Activated CD8-positive, alpha-beta memory T cell treated with anti-CD3 and anti-CD28 coated beads, Interleukin-2, amount 50 U/mL, for 48 hours (primary cell): Measurements from ENCODE around the gene AGBL1.
"Not testable (repeated sequence)": the region's sequence is repeated elsewhere in the genome, so short reads cannot be mapped to it uniquely, and the experiment has no call there.

Source experiments
- DNase-seq: peaks from one replicate; pipeline ENCODE4 v3.0.0-alpha.2; 2020

The AGBL1 gene

DNA sequence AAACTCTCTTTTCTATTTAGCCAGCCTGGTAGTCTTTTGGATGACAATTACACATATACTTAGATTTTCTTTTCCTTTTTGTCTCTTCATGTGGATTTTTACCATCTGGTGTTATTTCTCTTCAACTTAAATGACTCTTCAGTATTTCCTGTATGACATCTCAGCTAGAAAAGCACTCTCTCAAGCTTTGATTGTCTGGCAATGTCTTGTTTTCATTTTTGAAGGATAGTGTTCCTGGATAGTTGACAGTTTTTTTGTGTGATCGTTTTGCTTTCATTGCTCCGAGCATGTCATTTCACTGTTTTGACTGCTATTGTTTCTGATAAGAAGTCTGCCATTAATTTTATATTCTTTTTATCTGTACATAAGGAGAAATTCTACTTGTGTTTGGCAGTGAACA, 766.4 kb downstream of the AGBL1 start:
- no peak for DNase-seq

DNA sequence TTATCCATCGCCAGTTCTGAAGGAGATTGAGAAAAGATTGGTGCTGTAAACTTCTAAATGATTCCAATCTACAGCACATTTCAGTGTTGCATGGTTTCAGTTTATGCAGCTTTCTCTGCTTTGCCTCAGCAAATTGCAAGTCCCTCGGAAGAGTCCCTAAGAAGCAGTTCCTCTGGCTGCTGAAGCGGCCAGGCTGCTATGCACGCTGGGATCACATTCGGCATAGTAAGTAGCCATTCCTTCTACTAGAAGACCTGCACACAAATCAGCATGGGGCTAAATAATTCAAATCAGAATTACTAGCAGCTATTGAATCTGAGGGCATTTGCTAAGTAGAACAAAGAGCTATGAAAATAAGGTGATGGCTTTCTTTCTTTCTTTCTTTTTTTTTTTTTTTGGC, 769.5 kb downstream of the AGBL1 start:
- DNase-seq, result no peak

DNA sequence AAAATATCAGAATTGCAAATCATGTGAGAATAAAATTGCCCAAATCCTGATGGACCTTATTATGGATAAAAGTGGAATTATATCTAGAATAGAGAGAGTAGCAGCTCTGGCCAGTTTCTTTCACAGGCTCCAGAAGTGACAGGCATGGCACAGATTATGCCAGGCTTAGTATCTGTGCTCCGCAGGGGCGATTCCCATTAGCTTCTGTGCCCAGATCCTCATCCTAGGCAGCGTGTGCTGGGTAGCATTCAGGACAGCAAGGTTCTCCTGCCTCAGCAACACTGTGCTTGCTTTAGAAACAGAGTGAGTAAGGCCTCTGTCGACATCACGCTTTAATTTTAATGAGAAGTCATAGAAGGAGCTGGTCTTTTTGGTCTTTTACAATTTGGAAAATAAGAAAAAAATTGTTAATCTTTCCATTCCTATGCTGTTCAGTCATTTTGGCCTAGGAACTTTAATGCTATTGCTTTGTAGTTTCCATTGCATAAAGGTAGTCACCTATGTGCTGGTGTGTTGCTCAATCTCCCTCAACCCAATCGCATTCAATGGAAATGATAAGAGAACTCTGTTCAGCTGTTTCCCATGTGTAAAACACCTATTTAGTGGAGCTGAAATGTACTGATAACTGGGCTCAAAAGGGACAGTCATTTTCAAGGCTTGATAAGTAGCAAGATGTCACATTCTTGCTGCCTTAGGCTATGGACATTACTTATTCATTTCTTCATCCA, 770.1 kb downstream of the AGBL1 start:
- DNase-seq, result no peak

DNA sequence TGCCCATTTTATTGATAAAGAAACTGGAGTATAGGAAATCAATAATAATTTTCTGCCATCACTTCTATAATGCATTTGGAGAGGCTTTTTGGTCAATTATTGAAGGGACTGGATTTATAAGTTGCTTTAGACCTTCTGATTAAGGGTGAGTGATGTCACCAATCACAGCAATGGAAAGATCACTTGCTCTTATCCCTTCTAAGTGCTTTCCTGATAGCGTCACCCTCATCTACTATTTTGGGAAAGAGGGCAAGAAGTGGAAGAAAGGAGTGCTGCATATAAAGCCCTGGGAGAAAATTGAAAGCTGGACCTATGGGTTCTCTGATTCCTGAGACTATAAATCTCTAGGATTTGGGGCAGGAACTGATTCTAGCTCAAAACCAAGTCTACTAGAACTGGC, 771.3 kb downstream of the AGBL1 start:
- DNase-seq, result no peak

DNA sequence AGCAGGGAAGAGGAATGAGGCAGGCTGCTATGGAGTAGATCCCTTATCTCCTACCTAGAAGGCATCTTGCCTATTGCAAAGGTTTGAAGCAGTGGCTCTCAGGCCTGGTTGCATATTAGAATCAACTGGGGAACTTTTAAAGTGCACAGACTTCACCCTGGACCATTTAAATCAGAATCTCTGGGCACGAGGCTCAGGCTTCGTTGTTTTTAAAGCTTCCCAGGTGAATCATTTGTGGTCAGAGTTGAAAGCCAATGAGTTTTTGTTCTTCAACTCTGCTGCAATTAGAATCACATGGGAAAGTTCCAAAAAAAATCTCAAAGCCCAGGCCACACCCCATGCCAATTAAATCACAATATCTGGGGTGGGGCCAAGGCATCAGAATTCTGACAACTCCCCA, 773.1 kb downstream of the AGBL1 start:
- DNase-seq, result no peak

DNA sequence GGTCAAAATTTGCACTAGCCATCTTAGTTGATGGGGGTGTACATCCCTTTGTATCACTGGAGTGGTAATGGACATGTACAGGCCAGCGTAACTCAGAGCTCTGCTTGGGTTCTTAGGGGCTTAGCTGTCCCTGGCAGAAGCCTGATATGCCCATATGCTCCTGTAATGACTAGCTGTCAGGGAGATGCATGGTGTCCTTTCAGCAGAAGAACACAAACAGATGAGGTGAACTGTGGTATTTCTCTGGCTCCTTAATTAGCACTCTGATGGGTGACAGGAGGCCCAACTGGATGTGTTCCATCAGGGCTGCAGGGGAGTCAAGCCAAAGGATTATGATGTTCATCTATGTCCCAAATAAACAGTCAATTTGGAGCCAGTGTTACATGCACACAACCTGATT, 774.5 kb downstream of the AGBL1 start:
- no peak for DNase-seq

DNA sequence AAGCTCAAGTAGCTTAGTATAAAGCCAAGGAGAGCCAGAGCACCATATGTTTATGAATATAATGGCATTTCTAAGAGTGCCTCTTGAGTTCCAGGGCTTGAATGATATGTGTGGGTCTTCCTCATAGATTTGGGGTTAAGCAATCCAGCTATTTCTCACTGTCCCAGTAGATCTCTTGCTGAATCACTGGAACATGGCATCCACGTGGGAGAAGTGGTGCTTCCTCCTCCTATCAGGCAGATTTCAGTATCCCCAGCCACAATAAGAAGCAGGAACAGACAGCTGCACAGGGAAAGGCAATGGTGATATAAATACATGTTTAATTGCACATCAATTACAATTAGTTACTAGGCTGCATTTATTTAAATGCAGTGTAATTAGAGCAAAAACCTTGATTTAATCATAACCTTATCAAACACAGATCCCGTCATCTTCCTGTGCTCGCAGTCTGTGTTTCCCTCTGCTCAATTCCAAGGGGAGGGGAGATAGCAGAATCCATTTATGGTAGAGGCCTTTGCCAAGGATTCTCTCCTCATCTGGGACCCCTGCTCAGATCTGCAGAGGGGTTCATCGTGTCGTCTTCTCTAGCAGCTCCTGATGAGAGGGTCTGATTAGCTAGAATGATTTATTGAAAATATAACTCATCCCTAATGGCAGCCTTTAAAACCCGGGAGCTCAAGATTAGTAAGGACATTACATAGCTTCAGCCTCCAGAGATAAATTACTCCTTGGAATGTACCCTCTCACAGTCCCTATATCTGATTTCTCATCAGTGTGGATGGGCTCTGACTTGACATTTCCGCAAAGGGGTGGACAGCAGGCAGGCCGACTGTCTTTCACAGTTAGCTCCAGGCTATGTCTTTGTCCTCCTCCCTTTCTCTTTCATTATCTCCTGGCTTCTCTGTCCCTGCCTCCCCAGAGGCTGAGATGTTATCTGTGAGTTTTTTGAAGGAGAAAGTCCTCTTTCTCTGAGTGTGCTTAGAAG, 775.9 kb downstream of the AGBL1 start:
- no peak for DNase-seq

DNA sequence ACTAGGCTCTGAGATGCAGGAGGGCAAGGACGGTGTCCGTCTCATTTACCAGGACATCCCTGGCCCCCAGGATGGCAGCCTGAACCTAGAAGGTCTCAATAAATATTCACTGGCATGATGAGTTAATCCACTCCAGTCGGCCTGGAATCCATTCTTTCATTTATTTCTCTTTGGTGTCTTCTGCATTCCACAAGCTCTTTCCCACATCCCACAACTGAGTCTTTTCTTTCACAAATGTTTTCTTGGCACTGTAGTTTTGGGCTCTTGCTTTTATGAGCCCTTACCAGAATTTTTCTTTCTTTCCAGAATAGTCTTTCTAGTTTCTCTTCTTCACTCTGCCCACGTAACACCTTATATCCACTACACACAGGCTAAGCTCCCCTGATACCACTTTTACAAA, 778.0 kb downstream of the AGBL1 start:
- DNase-seq, result no peak

DNA sequence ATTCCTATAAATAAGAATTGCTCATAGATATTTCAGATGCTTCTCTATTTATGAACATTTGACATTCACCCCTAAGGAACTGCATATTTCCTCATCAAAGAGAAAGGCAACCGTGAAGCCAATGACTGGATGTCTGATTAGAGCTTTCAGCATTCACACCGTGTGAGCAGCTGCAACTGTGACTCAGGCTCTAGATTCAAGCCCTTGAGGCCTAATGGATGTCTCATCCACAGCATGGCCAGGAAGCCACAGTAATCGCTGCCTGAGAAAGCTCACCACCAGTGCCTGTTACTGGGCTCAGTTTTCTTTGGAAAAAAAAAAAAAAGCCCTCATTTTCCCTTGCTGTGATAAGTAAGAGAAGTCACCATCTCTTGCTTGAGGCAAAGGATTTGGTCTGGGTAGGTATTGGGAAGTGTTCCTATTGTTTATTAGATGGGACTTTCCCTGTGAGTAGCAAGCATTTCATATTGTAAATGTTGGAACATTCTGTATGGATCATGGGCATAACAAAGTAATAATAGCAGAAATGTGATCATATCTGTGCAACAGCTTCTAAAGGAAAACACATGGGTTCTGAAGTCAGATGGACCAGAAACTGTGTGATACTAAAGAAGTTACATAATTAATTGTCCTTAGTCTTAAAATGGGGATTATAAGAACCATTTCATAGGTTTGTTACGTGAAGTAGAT, 783.7 kb downstream of the AGBL1 start:
- DNase-seq, result no peak

DNA sequence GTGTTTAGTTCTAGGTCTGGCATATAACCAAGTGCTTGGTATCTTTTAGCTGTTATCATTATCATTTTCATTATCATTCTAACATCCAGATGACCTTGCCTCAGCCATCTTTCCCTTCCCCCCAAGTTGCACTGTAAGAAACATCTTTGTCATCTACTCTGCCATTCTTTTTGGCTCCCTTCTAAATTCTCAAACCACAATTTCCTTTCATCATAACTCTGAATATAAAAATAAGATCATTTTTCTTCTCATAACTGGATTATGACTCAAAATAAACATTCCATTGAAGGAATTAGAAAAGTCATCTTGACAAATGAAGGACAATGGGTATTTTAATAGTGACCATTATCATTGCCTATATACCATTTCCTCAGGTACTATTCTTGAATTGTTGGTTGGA, 786.2 kb downstream of the AGBL1 start:
- no peak for DNase-seq

DNA sequence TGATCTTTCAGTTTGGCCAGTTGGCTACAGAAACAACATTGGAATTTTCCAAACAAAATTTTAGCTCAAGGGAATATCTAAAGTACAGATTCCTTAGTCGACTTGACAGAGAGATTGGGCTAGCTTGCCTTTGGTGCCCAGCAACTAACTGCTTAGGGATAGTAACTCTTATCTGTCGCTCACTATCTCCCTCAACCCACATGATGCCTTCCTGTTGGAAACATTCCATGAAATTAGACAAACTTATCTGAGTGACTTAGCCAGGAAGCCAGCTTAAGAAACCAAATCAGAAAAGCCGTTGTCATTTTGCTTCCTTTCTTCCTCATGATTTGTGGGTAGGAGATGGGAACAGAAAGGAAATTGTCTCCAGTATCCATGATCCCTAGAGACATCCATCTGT, 791.2 kb downstream of the AGBL1 start:
- DNase-seq, result no peak

DNA sequence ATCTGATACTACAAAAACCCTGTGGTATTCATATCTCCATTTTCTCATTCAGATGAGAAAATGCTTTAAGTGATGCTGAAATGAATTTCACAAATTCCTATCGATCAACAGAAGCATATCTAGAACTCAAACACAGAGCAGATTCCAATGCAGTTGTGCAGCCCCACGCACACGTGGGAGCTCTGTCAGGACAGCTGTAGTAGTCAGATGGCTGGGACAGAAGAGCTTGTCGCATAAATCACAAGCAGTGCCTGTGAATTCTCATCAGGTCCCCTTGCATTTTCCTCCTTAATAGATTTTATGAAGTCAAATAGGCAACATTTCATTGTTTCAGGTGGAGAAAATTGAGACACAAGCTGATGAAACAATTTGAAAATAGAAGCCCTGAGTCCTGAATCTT, 792.3 kb downstream of the AGBL1 start:
- DNase-seq, result no peak

DNA sequence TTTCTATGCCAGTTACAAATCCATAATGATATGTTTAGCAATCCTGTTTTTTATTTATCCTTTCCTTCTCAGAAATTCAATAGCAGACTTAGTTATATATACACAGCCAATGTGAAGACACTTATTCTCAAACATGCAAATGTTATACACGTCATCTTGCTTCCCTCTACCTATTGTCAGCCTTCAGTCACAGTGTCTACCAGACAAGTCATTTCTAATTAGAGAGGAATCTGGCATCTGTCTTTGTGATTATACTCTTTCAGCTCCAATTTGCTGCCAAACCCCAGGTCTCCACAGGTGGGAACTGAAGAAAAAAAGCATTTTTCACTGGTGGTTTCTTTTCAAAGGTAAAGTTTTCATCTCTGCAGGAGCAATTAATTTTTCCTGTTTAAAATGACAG, 793.1 kb downstream of the AGBL1 start:
- DNase-seq, result no peak

DNA sequence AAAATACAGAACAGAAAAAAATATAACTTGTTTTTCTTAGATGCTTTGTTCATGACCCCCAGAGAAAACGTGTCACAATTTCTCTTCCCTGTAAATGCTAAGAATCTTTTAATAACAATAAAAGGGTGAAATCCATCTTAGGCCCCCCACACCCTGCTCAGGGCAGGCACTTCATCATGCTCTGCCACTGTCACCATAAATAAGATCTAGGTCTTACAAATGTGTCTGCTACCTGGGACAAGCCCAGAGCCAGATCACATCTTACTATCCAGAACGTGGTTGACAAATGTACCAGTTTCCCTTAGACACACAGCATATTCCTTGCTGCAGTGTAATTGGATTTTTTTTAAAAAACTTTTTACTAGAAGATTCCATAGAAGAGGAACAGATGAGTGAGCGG, 795.4 kb downstream of the AGBL1 start:
- no peak for DNase-seq

DNA sequence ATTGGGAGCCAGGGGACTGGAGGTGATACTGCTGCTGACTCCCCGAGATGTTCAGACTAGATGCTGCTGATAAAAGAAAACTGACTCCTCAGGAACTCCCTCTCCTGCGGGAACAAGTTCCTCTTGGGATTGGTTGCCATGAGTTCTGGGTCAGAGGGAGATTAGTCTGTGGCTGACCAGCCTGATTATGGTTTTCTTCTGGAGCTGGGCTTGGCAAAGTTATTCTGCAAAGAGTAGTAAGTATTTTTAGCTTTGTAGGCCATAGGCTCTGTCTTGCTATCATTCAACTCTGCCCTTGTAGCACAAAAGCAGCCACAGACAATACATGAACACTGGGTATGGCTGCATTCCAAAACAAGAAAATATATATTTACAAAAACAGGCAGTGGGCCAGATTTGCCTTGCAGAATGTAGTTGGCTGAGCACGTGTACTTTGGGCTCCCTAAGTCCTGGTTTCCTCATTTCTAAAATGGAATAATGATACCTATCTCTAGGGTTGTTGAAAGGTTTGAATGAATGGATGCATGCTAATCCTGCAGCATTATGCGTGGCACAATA, 796.8 kb downstream of the AGBL1 start:
- no peak for DNase-seq

DNA sequence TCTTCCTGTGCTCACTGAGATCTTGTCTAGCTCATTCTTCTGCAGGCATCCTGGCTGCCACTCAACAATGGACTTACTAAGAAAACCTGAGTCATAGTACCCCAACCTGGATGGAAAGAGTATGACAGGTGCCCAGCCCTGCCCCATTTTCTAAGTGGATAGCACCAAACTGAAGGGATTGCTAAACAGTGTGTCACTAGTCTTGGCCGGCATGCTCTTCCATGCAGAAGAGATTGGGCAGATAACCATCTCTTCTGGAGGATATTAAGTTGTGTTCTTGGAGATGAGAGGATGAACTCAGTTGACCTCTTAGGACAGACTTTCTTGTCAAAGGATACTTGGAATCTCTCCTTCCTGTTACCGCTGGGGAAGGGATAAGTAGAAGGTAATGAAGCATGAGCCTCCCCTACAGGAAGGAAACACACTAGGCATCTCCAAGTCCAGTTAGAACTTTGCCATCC, 797.5 kb downstream of the AGBL1 start:
- DNase-seq, result no peak

DNA sequence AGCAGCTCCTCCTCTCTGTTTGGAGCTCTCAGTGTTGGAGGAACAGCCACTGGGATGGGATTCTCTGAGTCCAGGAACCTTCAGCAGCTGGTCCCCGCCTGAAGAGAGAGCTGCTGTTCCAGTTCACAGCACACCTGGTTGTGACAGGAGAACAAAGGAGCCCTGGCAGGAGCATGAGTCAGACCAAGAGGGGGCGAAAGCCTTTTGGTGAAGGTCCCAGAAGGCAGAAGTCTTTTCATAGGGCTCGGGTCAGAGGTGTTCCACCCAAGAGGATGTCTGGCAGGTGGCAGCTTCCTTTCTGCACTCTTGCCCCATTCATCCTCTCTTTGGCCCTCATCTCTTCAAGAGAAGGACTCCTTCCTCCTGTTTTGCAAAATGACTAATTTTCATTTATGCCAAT, 799.2 kb downstream of the AGBL1 start:
- DNase-seq, result not testable (repeated sequence)

DNA sequence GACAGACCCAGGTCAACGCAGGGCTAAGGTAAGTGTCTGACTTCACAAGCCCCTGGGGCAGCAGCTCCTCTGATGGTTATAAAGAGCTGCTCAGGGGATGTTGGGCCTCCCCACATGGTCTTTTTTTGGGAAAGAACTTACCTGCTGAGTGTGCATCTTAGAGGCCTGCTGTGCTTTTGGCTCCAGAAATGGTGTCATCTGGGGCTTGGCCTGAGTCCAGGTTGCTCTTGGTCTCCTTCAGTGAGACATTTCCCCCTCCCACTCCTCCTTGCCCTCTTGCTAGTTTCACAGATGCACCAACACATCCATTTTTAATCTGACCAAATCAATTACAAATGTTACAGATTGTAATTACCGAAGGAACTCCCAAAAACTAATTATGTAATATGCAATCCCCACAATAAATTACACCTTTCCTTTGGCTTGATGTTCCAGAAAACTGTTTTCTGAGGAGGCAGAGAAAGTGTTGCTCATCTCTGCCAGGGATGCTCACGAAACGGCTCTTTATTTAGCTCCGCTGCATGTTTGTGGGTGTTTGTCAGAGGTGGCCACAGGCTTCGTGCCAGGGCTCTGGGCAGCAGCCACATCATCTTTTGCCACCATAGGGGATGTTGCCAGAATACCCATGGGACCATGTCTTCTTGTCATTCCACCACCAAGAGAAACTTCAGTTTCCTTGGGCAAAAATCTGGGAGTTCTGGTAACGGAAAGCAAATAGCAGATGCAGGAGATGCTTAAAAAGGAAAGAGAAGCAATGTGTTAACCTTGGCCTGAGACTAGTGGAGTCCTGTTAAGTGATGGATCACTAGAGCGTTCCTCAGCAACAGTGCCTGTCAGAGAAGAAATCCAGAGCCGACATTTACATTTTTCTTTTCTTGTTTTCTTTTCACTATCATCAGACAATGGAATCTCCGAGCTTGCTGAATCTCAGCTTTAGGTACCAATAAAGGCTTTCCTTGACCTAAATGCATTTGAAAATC, 799.9 kb downstream of the AGBL1 start:
- no peak for DNase-seq

DNA sequence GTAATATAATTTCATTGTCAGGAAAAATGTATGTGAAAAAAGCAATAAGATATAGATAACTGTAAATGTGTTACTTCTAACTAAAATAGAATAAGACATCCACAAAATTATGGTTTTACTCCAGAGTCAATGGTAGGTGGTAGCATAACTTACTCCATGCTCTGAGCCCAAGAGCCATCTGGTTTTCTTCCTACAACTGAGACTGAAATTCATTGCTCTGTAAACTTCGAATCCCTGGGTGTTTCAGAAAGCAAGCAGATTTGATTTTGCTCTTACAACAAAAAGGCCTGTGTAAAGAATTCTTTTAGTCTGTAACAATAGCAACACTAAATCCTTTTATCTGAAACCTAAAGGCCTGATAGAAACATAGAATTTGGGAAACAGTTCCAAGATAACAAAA, 805.9 kb downstream of the AGBL1 start:
- DNase-seq, result no peak

DNA sequence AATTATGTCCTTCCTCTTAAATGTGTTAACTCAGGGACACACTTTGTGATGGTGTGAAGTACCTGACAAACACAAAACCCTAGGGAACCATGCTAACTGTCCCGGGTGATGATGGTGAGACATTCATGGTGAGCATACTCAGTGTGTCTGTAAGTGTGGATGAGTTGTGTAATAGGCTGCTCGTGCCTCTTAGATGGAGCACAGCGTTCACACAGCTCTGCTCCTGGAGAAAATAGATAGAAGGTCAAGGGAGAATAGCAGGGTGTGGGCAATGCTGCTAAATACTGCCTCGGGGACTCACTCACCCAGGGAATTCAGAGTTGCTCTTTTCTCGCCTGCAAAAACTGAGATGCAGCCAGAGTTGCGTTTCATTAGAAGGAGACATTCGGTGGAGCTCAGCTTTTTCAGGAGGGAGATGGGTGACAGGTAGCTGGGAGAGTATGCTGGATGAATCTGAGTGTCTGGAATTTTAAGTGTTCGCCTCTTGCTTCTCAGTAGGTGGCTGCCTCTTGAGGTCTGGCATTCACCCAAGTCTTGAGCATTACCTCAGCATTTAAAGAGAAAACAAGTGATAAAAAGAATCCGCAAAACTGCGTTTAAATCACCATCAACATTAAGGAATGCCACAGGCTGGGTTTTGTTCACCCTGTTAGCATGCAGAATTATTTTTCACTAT, 813.2 kb downstream of the AGBL1 start:
- DNase-seq, result no peak

DNA sequence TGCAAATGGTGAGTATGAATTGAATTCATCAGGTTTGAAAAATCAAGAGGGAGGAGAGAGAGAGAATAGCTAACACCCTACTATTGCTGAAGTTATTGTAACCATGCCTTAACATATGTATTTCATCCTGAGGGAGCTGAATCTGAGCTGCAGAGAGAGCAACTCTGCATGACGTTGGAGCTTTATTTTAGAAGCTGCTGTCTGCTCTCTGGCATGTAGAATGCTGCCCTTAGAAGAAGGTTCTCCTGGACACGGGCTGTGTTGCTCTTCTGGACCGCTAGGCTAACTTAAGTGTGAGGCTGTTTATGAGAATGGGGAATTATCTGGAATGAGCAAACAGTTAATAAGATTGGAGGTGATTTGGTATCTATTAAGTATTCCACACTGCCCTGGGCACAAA, 814.6 kb downstream of the AGBL1 start:
- DNase-seq, result no peak
